ENCODE measurements around the gene PARD3.

- TF ChIP-seq CTCF (IDR thresholded peaks at IDR 0.05) (no peak), POLR2AphosphoS5 (IDR thresholded peaks at IDR 0.05) (no peak), POLR2A (IDR thresholded peaks at IDR 0.05) (no peak)
Observed at GRCh38 chr10:34706147-34706546, 108.9 kb downstream of the PARD3 start.
